ENCODE results near the gene CCDC82.

GRCh38 chr11:96331699-96332116, 58.0 kb downstream of the CCDC82 start:
- TF ChIP-seq CTCF (conservative IDR thresholded peaks at IDR 0.05; ENCODE audit: low read length) (no peak), EZH2phosphoT487 (IDR thresholded peaks at IDR 0.05; ENCODE audit: borderline replicate concordance, low read depth, low read length) (no peak)
